Coronary artery (tissue), 2 donors: Measurements from ENCODE around the gene DRICH1.
"Not testable (repeated sequence)": the region's sequence is repeated elsewhere in the genome, so short reads cannot be mapped to it uniquely, and the experiment has no call there.

Source experiments
- DNase-seq: peaks from one replicate; pipeline ENCODE4 v3.0.0-alpha.2; 2017; ENCODE audit warnings: low spot score
- H3K27ac ChIP-seq, 2 donors: fragments of 200-600 bp; sonication (generic); one replicate each; pipeline ENCODE4 v1.5.1; 2016 to 2019
- H3K4me3 ChIP-seq: fragments of 200-600 bp; sonication (generic); 2 replicates; pipeline ENCODE4 v1.5.1; 2016; ENCODE audit warnings: mild to moderate bottlenecking, moderate library complexity
- CTCF ChIP-seq: fragments of 200-600 bp; sonication (generic); IDR thresholded peaks from one replicate; pipeline ENCODE4 v1.5.1; 2019; ENCODE audit warnings: antibody characterized with exemption

Gene DRICH1

GRCh38 chr22:23606204-23607131, 25.7 kb downstream of the DRICH1 start:
- no peak overlapping the region for H3K4me3 ChIP-seq
- TF ChIP-seq CTCF, result no peak
- no peak for DNase-seq
- H3K27ac ChIP-seq, result no peak overlapping the region

- no peak for DNase-seq
- H3K4me3 ChIP-seq, result no peak overlapping the region
- TF ChIP-seq CTCF, result no peak
- H3K27ac ChIP-seq, result no peak overlapping the region
These were observed 27.0 kb downstream of the DRICH1 start for GRCh38 chr22:23604939-23605712.

DNA sequence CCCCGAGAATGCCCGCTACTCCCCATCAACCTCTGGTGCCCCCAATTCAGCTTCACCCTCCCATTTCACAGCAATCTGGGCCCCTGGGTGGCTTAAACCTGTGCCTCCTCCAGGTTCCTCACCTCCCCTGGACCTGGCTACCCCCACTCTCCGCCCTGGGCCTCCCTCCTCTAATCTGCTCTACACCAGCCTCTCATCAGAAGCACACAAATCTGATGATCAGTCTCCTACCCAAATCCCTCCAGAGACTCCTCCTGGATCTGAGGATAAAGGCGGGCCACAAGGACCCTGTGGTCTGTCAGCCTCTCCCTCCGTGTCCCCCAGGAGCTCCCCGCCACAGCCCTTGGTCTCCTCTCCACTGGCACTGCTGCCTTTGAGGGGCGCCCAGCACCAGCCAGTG, 28.9 kb downstream of the DRICH1 start:
- TF ChIP-seq CTCF, result no peak
- Histone ChIP-seq H3K27ac (no peak overlapping the region), H3K4me3 (no peak overlapping the region)
- DNase-seq, result no peak

DNA sequence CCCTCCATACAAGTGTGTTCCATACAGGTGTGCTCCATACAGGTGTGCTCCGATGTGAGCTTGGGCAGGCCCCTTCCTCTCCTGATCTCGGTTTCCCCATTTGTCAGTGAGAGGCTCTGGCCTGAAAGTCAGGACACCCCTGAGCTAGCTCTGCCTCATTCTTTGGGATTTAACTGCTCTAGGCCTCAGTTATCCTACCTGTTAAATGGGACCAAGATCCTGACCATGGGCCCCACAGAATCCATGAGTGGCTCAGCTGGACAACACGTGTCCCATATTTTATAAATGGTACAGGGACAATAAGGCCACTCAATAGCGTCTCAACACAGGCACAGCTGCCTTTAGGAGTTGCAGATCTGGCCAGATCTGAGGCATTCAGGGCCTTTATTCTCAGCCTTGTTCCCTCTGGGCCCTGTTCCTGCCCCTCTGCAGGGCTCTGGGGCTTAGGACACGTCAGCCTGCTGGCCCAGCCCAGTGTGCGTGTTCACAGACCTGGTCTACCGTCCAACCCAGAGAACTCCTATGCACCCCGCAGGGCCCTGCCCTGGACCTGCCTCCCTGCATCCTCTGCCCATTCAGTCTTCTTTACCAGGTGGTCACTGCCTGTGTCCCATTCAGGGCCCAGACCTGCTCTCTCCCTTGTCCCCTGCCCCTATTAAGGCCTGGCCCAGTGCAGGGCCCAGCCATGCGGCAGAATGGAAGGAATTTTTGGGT, 33.2 kb downstream of the DRICH1 start:
- Histone ChIP-seq H3K4me3 (no peak overlapping the region), H3K27ac (no peak overlapping the region)
- no peak for TF ChIP-seq CTCF
- DNase-seq, result no peak

DNA sequence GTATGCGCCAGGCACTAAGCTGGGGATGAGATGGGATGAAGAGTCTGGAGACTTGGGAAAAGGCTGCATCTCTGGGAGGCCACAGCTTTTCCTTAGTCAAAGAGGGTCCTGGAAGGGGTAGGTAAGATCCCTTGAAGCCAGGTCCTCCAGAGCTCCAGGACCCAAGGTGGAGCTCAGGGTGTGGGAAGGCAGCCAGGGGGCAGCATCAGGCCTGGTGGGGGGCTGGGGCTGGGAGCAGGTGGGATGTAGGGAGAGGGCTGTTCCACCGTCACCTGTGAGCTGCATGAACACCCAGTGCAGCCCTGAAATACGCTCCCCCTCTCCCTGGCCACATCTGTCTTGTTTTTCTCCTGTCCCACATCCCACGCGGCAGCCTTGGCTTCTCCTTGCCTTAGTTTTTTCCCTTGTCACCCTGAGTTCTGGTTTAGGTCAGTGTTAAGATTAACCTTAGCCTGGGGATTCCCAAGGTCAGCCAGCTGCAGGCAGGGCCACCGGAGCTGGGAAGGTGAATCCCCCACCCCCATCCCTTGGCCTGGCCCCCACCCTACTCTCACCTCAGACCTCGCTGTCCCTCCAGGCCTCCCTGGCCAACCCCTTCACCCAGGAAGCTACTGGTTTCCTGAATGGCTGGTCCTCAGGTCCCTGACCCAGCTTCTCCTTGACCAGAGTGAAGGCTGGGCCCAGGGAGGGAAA, 34.4 kb downstream of the DRICH1 start:
- not testable (repeated sequence) for H3K27ac ChIP-seq, DNase-seq, H3K4me3 ChIP-seq

GRCh38 chr22:23595904-23596303, 36.2 kb downstream of the DRICH1 start:
- not testable (repeated sequence) for H3K4me3 ChIP-seq, DNase-seq, H3K27ac ChIP-seq

- no peak overlapping the region for H3K27ac ChIP-seq
- H3K4me3 ChIP-seq, result no peak overlapping the region
- no peak for TF ChIP-seq CTCF
- DNase-seq, result no peak
These were observed 40.3 kb downstream of the DRICH1 start for GRCh38 chr22:23591846-23592245.
